K562 (cell line): ENCODE data around the gene HCN3. TPM values are rescaled to one million over a fixed set of nuclear protein-coding genes. Genes with fewer than 3 reads are reported as not detected.

Experiments
- HMGN3 ChIP-seq: IDR thresholded peaks from 2 replicates; pipeline ENCODE4 v1.6.1; 2011; ENCODE audit warnings: borderline replicate concordance, low read depth, mild to moderate bottlenecking, mixed read lengths, low read length; ENCODE audit not compliant: insufficient read length; ENCODE audit errors: extremely low read depth
- MGA ChIP-seq: fragments of 450-650 bp; IDR thresholded peaks from 2 replicates; pipeline ENCODE4 v1.6.1; 2016; ENCODE audit warnings: mild to moderate bottlenecking, moderate library complexity
- NEUROD1 ChIP-seq: fragments of 150-350 bp; IDR thresholded peaks from 2 replicates; pipeline ENCODE4 v1.6.1; 2014; ENCODE audit warnings: borderline replicate concordance, low read length, low read depth; ENCODE audit not compliant: partially characterized antibody
- TARDBP ChIP-seq: fragments of 450-650 bp; IDR thresholded peaks from 2 replicates; pipeline ENCODE4 v1.6.1; 2016
- polyA plus RNA-seq, 8 experiments: library from polyadenylated mRNA; depleted of rRNA in 4 of 8; stranded (reverse) in 5 of 8; unstranded in 3 of 8; fragments of >200 nt; fragmentation: Nextera tagmentation in 2 of 8; fragmentation: Illumina TruSeq in 1 of 8; extraction: Ambion mirVana in 2 of 8; extraction: Trizol in 1 of 8; gene quantifications; 2 replicates each; pipeline versions ENCODE4 v1.2.1 to v1.2.3, GENCODE V29; 2011 to 2014; ENCODE audit warnings: inconsistent platforms in 1 of 8, missing spikeins in 1 of 8
- total RNA-seq, 7 experiments: library from RNA; depleted of rRNA in 6 of 7; stranded (reverse); fragments of >200 nt in 6 of 7; fragmentation: Illumina TruSeq in 2 of 7; extraction: Trizol in 2 of 7; gene quantifications; 2 replicates each; pipeline versions ENCODE4 v1.2.1 to v1.2.3, GENCODE V29; 2011 to 2021; ENCODE audit warnings: low replicate concordance in 1 of 7

HCN3 gene
- total and polyA plus RNA-seq, 9 of the 15 experiments (the other 6 are each of a cell fraction or from before 2014, with no cell fraction given): 0.91 to 9.7 (median 3.9) TPM

GRCh38 chr1:155255243-155256007, 21.8 kb upstream of the HCN3 start, which contains the start of gene ENTREP3 (continued):
- no peak for TF ChIP-seq MGA
- TF ChIP-seq NEUROD1: peak; percentile 22
- peak; percentile 89 for TF ChIP-seq HMGN3
- TF ChIP-seq TARDBP: peak; percentile 18; the same call in 1 of the 2 replicates
